OCI-LY1 (cell line): Measurements from ENCODE around the gene CD83.

ENCODE experiments used
- H2AFZ ChIP-seq: fragments of 200-600 bp; sonication (generic), shearing (Covaris generic); 2 replicates; pipeline ENCODE4 v1.6.0; 2014; ENCODE audit warnings: antibody characterized with exemption, mild to moderate bottlenecking, low read length
- H3F3A ChIP-seq: fragments of 200-600 bp; sonication (generic), shearing (Covaris generic); 2 replicates; pipeline ENCODE4 v1.6.0; 2014; ENCODE audit warnings: mild to moderate bottlenecking, antibody characterized with exemption, low read length, moderate library complexity; ENCODE audit not compliant: insufficient read depth
- H3K27ac ChIP-seq: fragments of 200-600 bp; sonication (generic); 2 replicates; pipeline ENCODE4 v1.5.1; 2014; ENCODE audit warnings: low read length, mixed run types, mild to moderate bottlenecking, low read depth; ENCODE audit not compliant: poor library complexity, severe bottlenecking
- H3K27me3 ChIP-seq: fragments of 200-600 bp; sonication (generic); 2 replicates; pipeline ENCODE4 v1.6.0; 2014; ENCODE audit warnings: antibody characterized with exemption, mild to moderate bottlenecking, low read length, moderate library complexity; ENCODE audit not compliant: insufficient read depth
- H3K36me3 ChIP-seq: fragments of 200-600 bp; sonication (generic); 2 replicates; pipeline ENCODE4 v1.6.1; 2014; ENCODE audit warnings: mild to moderate bottlenecking, antibody characterized with exemption, low read length, moderate library complexity, mixed read lengths; ENCODE audit not compliant: insufficient read depth
- H3K4me1 ChIP-seq: fragments of 200-600 bp; sonication (generic); 2 replicates; pipeline ENCODE4 v1.5.1; 2014; ENCODE audit warnings: mild to moderate bottlenecking, low read length, moderate library complexity; ENCODE audit not compliant: insufficient read depth, severe bottlenecking
- H3K4me2 ChIP-seq: fragments of 200-600 bp; sonication (generic), shearing (Covaris generic); 2 replicates; pipeline ENCODE4 v1.6.1; 2014; ENCODE audit warnings: low read length
- H3K4me3 ChIP-seq: fragments of 200-600 bp; sonication (generic); 2 replicates; pipeline ENCODE4 v1.5.1; 2014; ENCODE audit warnings: low read length, low read depth, mild to moderate bottlenecking, mixed read lengths; ENCODE audit not compliant: poor library complexity, severe bottlenecking
- H3K79me2 ChIP-seq: fragments of 200-600 bp; shearing (Covaris generic); 2 replicates; pipeline ENCODE4 v1.6.1; 2016; ENCODE audit warnings: mixed run types, low read length, mixed read lengths; ENCODE audit not compliant: insufficient read depth
- H3K9ac ChIP-seq: fragments of 200-600 bp; sonication (generic), shearing (Covaris generic); 2 replicates; pipeline ENCODE4 v1.6.1; 2014; ENCODE audit warnings: mild to moderate bottlenecking, low read length, mixed read lengths
- H3K9me2 ChIP-seq: fragments of 200-600 bp; sonication (generic), shearing (Covaris generic); 2 replicates; pipeline ENCODE4 v1.6.1; 2014; ENCODE audit warnings: low read depth, mild to moderate bottlenecking, low read length, mixed read lengths
- H3K9me3 ChIP-seq: fragments of 200-600 bp; shearing (Covaris generic); 2 replicates; pipeline ENCODE4 v1.6.1; 2014; ENCODE audit warnings: low read length, mixed read lengths
- H4K20me1 ChIP-seq: fragments of 200-600 bp; sonication (generic), shearing (Covaris generic); 2 replicates; pipeline ENCODE4 v1.6.0; 2016; ENCODE audit warnings: mild to moderate bottlenecking, low read length; ENCODE audit not compliant: insufficient read depth
- CTCF ChIP-seq: fragments of 200-600 bp; sonication (generic), shearing (Covaris generic); IDR thresholded peaks from 2 replicates; pipeline ENCODE4 v1.5.1; 2017; ENCODE audit warnings: mild to moderate bottlenecking, antibody characterized with exemption, low read length, moderate library complexity, mixed read lengths
- EZH2 ChIP-seq: fragments of 200-600 bp; sonication (generic), shearing (Covaris generic); IDR thresholded peaks from 2 replicates; pipeline ENCODE4 v1.8.0; 2017; ENCODE audit warnings: borderline replicate concordance, mixed run types, mild to moderate bottlenecking, antibody characterized with exemption, low read length, moderate library complexity, mixed read lengths

The CD83 gene

DNA sequence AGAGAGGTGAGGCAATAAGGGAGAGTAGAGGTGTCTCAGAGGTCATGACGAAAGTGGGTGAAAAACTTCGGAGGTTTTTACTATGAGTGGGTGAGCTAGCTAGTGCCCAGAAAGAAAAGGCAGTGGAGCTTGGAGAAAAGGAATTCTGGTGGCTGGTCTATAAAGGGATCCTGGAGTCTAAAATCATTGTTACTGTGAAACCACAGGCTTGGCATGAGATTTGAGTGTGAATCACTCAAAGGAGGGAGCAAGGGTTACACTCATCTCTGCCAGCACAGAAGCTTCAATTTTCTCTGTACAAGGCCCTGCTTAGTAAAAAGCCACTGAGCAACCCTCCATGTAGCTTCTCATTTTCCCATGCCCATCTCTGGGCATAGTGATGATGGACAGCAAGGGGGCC, 47.5 kb downstream of the CD83 start:
- no peaks in the 10 kb centered on the region for H3K9me2 ChIP-seq
- no peaks in the 10 kb centered on the region for H4K20me1 ChIP-seq
- TF ChIP-seq CTCF (no peak), EZH2 (no peak)
- H3K27me3 ChIP-seq = no peaks in the 10 kb centered on the region
- H3K9ac ChIP-seq = no peak overlapping the region
- no peak overlapping the region for H2AFZ ChIP-seq
- H3K79me2 ChIP-seq = no peaks in the 10 kb centered on the region
- H3K4me3 ChIP-seq = no peak overlapping the region
- peaks cover 9% of the 10 kb centered on the region for H3K9me3 ChIP-seq
- no peak overlapping the region for H3K27ac ChIP-seq
- H3K4me2 ChIP-seq = no peak overlapping the region
- no peaks in the 10 kb centered on the region for H3K36me3 ChIP-seq
- no peaks in the 10 kb centered on the region for H3K4me1 ChIP-seq
- H3F3A ChIP-seq = no peaks in the 10 kb centered on the region

- H3K9ac ChIP-seq = no peak overlapping the region
- H3K79me2 ChIP-seq = no peaks in the 10 kb centered on the region
- no peak overlapping the region for H3K27ac ChIP-seq
- TF ChIP-seq CTCF (no peak), EZH2 (no peak)
- H4K20me1 ChIP-seq = no peaks in the 10 kb centered on the region
- no peak overlapping the region for H2AFZ ChIP-seq
- H3K36me3 ChIP-seq = no peaks in the 10 kb centered on the region
- H3K9me3 ChIP-seq = peaks cover 14% of the 10 kb centered on the region
- no peak overlapping the region for H3K4me3 ChIP-seq
- no peaks in the 10 kb centered on the region for H3K27me3 ChIP-seq
- H3K4me2 ChIP-seq = no peak overlapping the region
- no peaks in the 10 kb centered on the region for H3F3A ChIP-seq
- H3K4me1 ChIP-seq = no peaks in the 10 kb centered on the region
- no peaks in the 10 kb centered on the region for H3K9me2 ChIP-seq
Observed at GRCh38 chr6:14166839-14167238, 49.3 kb downstream of the CD83 start.

DNA sequence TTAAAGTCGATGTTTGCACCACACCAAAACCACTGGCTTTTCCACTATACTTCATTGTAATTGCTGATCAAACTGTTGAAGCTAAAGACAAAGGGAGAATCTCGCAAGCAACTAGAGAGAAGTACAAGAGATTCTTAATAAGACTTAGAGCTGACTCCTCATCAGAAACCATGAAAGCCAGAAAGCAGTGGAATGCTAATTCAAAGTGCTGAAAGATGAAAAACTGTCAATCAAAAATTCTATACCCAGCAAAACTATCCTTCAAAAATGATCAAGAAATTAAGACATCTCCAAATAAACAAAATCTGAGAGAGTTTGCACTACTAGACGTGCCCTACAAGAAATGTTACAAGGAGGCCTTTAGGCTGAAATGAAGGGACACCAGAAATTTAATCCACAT, 52.6 kb downstream of the CD83 start:
- Histone ChIP-seq H3K27ac (no peak overlapping the region), H3K4me2 (no peak overlapping the region), H3K9me2 (no peaks in the 10 kb centered on the region), H3K9ac (no peak overlapping the region), H3K4me1 (no peaks in the 10 kb centered on the region), H3K27me3 (no peaks in the 10 kb centered on the region), H3K9me3 (peaks cover 14% of the 10 kb centered on the region), H3K4me3 (no peak overlapping the region), H3K79me2 (no peaks in the 10 kb centered on the region), H3F3A (no peaks in the 10 kb centered on the region), H3K36me3 (no peaks in the 10 kb centered on the region), H2AFZ (no peak overlapping the region), H4K20me1 (no peaks in the 10 kb centered on the region)
- TF ChIP-seq CTCF = no peak
- no peak for TF ChIP-seq EZH2
